HG02840 (cell line): ENCODE data around the gene NOC2L.
A peak's percentile ranks its signal among the peaks of the same experiment; 100 is the strongest.

Experiments used
- ATAC-seq: cut with Tn5 transposase; IDR thresholded peaks from one replicate; pipeline ENCODE4 v1.9.1; 2021; ENCODE audit warnings: mild to moderate bottlenecking, moderate library complexity, moderate number of reproducible peaks; ENCODE audit not compliant: unreplicated experiment, low FRiP score

Gene NOC2L

DNA sequence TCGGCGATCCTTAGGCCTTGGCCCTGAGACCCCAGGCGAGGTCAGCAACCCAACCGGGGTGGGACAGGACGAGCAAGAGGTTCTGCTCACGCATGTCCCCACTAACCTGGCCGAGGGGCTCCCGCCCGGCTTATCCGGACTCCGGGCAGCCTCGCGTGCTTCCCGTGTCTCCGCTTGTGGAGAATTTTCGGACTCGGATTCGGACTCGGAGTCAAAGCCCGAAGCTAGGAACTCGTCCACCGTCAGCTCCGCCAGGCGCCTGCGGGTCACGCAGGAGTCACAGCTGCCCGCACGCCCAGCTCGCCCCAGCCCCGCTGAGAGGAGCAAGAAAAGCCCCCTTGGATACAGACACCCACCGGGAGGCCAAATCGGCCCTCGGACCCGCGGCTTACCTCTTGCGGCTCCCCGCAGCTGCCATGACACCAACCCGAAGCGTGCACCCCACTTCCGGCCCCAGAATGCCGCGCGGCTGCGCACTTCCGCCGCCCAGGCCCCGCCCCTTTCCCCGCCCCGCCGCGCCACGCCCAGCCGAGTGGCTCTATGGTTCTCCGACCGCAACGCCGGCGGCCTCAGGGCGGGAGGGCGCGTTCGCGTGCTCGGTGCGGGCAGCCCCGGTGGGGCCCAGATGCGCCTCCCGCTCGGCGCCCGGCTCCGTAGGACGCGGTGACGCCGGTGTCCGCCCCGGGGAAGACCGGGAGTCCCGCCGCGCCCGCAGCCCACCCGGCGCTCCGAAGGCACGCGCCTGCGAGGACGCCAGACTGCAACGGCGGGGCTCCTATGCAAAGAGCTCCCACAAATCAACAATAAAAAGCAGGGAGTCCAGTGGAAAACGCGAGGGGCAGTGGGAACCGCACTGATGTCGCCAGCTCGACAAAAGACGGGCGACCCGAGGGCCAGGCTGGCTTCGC, at the start of gene NOC2L:
Gene NOC2L, minus strand, starts transcription at position 434 of the 908 bp plus-strand sequence. Its CDS starts 16 bp downstream, at position 418.
- ATAC-seq = peak; percentile 62

DNA sequence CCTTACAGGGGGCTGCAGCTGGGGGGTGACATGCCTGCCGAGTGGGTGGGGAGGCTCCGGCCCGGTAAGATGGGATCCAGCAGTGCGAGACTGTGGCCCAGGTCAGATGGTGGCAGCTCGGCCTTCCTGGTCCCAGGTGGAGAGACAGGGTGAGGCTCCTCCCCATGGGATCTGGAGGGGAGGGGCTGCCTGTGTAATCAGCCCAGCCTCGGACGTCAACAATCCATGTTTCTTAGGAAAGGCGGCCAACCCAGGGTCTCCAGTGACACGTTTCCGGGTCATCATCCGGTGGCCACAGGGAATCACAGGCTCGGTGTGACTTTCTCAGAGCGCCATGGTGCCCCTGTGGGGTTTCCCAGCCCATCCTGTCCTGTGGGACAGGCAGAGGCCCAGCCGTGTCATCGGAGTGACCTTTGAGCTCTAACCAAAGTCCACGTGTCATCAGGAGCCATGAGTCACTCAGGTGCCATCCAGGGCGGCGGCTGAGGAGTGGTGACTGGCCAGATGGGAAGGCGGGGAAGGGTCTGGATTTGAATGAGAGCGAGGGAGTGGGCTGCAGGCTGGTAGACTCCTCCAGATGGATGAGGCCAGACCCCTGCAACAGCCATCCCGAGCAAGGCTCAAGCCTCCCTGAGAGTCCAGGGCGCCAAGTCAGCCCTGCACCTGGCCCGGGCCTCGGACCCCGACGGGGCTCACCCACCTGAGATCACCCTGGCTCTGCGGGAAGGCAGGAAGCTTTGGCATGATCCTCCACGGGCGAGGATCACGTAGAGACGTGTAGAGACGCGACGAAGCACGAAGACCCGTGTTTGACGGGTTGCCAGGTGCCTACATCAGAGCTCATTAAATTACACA, 47.5 kb upstream of the NOC2L start:
- ATAC-seq = no peak

DNA sequence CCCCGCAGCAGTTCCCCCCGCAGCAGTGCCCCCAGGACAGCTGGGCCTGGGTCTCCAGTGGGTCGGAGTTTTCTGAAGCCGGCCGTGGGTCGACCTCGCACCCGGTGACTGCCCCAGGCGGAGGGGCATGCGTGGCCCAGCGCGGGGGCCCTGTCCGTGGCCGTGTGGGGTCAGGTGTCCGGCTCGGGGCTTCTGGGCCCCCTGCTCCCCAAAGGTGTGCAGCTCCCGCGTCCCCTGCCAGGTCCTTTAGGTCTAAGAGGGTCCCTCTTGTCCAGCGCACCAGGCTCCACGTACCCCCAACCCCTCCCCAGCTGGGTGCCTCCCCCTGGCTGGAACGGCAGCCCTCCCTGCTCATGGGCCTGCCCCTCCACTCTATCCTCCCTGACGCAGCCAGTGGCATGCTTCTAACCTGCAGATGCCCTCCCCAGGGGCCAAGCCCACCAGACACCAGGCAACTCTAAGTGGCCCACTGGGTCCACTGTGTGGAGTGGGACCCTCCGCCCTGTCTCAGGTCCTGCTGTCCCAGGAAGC, 46.8 kb upstream of the NOC2L start:
- no peak for ATAC-seq

DNA sequence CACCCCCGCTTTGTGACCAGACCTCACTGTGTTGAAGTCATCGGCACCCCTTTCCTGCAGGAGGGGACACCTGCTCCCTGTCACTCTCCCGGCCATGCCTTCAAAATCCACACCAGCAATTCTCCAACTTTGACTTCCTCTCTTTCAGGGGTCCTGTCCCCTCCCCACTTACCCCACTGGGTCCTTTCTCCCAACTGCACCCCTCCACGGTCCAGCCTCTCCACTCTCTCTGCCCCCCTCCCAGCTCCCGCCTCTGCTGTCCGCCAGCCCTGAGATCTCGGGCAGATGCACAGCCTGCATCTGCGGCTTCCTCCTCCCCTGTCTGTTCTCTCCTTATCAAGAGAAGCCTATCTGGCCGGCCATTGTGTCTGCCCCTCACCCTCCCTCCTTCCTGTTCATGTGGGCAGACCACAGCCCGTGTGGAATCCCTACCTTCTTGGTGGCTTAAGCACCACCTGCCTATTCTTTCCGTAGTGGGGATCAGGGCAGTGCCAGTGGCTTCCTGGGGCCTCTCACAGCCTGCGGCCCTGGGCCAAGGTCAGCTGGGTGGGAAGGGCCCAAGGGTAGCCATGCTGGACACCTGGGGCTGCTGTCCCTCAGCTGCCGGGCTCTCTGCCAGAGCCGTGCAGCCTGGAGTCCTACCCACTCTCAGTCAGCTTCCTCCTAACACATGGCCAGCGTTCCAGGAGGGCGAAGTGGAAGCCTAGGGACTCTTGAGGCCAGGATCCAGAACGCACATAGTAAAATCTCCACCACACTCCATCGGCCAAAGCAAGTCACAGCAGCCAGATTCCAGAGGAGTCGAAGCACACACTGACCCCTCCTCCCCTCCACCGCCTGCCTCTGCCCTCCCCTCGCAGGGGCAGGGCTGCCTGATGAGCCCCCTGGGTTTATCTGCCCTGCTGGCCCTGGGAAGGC, 46.0 kb upstream of the NOC2L start:
- no peak for ATAC-seq

DNA sequence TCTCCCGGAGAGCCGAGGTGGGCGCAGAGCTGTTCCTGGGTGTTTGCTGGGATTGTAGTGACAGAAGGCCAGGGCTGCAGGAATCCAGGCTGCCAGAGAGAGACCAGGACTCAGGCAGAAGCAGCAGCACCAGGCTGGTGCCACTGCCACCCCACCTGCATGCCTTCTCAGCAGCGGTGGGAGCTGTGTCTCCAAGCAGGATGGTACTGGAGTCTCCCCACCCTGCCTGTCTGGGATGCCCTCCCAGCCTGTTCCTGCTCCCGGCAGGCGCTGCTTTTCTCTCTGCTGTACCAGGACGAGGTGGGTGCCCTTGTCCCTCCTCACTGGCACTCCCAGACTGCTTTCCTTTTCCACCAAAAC, 45.3 kb upstream of the NOC2L start:
- ATAC-seq = no peak

DNA sequence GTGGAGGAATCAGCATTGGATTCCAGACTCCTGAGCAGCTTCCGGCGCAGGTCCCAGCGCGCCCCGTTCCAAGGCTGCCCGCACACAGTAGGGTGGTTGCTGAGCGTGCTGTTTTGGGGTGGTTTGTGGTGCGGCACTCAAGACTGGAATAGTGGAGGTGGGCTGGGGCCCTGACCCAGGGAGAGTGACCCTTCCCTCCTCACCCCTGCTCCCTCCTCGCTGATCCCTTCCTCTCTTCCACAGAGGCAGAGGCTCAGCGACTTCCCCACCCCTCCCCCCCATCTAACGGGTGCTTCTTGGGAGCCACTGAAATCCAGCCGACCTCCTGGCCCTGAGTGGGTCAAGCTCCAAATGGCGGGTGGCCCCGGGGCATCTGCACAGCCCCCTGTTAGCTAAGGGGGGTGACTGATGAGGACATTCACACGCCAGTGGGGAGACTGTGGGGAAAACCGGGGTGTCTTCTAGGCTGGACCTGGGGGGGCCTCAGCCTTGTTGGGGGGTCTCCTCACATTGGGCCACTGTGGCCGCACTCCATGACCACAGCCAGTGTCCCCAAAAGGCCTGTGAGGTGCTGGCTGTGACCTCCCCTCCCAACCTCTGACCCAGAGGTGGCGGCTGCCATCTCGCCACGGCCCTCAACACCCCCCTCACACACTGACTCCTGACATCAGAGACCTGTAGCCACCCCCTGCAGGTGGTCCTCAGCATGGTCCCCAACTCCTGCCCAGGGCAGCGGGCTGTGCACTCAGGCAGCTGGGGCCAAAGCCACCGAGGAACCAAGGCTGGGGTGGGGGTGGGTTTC, 44.8 kb upstream of the NOC2L start:
- no peak for ATAC-seq

DNA sequence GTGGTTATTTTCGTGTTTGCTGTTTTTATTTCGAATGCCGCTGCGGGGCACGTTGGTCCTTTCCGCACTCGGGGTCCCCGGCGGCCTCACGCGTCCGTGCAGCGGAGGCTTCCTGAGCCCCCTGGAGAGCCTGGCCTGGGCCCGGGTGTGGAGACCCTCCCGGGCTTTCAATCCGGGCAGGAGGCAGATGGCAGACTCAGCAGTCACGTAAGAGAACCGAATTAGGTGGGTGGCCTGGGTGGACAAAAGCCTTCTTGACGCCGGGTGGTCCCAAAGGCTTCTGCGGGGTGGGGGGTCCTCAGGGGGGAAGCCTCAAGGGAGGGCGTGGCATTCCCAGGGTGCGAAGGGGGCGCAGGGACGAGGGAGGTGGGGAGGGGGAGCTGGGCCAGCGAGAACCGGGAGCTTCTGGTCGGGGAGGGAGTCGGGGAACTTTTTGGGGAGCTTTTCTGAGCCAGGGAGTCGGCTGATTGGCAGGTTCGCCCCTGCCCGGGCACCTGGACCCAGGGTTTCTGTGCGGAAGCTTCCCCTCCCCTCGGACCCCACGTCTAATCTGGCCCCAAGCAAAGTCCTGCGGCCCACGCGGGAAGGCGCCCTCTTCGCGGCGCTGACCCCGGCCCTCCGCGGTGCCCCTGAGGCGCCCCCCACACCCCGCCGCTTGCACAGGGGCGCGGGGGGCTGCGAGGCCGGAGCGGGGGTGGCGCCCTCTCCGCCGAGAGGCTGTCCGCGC, 42.2 kb upstream of the NOC2L start:
- no peak for ATAC-seq

DNA sequence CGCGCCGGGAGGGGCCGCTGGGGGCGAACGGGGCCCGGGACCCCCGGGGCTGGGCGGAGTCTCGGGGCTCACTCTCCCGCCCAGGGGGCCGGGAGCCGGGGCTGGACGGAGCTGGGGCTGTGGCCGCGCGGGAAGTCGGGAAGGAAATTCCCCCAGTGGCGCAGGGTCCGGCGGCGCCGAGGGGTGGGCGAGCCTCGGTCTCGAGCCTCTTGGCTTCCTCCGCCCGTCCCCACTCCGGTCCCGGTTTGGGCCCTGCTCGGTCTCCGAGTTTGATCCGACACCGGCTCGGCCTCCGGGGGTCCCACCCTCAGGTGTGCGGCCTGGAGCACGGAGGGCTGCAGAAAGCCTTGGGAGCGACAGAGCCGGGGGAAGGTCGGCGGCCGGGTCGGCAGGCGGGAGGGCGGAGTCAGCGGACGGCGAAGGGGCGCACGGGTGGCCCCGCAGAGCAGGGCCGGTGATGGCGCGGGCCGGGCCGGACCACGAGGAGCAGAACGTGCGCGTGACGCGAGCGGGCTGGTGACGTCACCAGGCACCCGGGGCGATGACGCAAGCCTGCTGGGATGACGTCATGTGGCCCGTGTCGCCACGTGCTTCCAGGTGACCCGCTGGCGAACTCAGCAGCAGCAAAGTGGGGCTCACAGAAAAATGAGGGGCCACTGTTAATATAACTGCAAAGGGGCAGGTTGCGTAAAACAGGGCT, 41.5 kb upstream of the NOC2L start:
- no peak for ATAC-seq

DNA sequence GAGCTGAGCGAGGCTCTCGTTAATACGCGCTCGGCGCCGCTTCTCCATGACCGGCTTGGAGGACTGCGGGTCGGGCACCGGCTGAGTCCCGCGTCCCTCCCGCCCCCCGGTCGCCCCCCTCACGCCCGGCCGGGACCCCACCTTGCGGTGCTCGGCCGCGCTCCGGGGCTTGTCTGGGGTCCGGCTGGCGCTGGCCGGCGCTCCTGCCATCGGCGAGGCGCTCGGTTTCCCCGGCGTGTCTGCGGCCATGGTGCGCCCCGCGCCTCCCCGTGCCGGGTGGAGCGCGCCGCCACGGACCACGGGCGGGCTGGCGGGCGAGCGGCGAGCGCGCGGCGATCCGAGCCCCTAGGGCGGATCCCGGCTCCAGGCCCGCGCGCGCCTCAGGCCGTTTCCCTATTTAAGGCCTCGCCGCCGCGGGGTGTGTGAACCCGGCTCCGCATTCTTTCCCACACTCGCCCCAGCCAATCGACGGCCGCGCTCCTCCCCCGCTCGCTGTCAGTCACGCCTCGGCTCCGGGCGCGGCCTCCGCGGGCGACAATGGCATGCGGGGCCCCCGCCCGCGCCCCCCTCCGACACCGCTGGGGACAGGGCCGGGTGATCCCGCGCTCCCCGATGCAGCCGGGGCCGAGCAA, 40.8 kb upstream of the NOC2L start, which contains the start of gene HES4:
Gene HES4, minus strand, starts transcription at position 373 of the 632 bp plus-strand sequence. Its CDS starts 124 bp downstream, at position 249.
- ATAC-seq = no peak

DNA sequence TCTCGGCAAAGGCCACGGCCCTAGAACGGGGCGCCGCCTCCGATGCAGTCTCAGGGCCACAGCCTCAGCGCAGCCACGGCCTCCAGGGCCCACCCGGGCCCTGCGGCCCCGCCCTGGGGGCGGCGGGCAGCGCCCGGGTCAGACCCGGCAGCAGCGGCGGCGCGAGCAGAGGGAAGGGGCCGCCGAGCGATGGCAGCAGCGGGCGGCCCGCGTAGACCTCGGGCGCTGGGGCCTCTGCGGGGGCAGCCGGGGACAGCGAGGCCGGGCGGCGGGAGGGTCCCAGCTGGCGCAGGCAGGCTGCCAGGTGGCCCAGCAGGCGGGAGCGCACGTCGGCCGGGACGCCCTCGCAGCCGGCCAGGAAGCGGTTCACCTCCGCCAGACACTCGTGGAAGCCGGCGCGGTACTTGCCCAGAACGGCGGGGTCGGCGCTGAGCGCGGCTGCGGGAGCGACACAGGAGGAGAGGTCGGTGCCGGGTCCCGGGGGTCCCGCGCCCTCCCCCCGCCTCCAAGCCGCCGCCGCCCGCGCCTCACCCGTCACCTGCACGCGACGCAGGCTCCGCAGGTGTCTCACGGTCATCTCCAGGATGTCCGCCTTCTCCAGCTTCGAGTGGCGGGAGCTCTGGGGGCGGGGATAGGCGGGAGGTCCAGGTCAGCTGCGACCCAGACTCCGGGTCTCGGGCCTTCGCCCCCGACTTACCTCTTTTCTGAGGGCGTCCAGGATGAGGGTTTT, 40.1 kb upstream of the NOC2L start:
- ATAC-seq = no peak

DNA sequence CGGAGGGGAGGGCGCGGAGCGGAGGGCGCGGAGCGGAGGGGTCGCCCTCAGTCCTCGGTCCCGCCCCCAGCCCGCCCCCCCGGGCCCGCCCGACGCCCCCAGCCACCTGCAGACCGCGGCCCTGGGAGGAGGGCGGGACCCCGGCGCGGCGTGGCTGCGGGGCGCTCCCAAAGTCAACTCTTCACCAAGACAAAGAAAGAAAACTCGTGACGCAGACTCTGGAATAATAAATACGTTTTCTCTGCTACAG, 39.6 kb upstream of the NOC2L start:
- no peak for ATAC-seq

DNA sequence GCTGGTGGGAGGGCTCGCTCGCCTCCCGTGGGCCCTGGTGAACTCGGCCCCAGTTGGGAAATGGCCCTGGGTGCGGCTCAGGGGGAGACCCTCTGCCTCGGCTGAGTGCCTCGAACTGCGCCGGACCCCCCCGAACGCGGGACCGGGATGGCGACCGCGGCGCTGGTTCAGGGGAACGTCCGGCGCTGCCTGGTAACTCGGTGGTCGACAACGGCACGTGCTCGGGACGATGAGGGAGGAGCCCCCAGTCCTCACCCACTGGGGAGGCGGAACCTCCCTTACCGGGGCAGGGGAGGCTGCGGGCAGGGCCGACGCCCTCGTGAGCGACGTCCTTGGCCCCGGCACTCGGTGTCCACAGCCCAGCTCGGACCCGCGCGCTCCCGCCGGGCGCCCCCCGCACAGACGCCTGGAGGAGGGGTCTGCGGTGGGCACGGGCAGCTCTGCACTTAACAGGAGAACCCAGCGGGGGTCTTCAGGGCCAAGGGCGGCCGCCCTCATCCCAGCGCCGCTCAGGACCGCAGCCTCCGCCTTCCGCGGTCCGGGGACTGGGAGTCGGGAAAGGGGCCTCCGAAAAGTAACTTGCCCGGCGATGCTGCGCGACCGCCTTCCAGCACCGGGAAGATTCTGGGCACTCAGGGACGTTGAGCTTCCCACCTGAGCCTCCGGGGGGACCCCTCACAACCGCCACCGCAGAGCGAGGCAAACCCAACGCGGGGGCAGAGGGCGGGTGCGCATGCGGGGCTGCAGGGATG, 39.1 kb upstream of the NOC2L start:
- no peak for ATAC-seq

DNA sequence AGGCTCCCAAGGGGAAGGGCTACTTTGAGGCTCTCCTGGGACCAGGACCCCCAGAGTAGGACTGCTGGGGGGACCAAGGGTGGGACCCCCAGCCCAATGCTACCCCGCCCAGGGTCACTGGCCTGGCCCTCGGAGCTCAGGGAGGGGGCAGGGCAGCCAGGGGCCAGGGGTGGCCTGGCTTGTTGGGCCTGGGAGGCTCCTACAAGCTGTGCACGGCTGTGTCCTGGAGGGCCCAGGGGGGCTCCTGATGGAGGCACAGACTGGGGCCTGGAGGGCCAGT, 38.6 kb upstream of the NOC2L start:
- ATAC-seq = no peak

DNA sequence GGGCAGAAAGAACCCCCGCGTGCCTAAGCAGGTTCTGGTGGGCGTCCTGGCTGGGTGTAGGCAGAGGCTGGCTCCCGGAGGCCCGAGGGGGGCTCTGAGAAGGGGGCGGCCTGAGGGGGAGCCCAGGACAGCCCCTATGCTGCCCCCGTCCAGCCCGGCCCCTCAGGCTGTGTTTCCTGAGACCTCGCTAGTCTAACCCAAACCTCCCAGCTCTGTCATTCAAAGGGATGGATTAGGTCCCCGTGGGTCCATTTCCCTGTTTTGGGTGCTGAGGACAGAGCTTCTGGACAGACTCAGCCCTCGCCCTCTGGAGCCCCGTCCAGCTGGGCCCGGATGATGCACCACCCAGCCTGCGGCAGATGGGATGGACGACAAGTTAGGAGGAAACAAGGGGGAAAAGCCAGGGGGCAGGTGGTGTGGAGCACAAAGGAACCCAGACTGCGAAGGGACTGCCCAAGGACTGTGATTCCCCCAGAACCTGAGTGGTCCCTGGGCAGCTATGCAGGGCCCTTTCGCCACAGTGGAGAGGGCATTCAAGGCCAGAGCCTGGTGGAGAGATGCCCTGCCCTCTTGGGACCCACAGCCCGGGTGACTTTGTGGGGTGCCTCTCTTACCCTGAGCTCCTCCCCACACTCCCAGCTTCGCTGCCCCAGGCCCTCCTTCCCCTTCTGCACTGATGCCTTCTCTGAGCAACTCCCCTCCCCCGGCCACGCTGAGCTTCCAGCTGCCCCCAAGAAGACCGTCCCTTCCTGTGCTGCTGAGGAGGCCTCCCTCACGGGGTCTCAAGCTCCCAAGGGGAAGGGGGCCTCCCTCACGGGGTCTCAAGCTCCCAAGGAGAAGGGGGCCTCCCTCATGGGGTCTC, 38.0 kb upstream of the NOC2L start:
- ATAC-seq = no peak

DNA sequence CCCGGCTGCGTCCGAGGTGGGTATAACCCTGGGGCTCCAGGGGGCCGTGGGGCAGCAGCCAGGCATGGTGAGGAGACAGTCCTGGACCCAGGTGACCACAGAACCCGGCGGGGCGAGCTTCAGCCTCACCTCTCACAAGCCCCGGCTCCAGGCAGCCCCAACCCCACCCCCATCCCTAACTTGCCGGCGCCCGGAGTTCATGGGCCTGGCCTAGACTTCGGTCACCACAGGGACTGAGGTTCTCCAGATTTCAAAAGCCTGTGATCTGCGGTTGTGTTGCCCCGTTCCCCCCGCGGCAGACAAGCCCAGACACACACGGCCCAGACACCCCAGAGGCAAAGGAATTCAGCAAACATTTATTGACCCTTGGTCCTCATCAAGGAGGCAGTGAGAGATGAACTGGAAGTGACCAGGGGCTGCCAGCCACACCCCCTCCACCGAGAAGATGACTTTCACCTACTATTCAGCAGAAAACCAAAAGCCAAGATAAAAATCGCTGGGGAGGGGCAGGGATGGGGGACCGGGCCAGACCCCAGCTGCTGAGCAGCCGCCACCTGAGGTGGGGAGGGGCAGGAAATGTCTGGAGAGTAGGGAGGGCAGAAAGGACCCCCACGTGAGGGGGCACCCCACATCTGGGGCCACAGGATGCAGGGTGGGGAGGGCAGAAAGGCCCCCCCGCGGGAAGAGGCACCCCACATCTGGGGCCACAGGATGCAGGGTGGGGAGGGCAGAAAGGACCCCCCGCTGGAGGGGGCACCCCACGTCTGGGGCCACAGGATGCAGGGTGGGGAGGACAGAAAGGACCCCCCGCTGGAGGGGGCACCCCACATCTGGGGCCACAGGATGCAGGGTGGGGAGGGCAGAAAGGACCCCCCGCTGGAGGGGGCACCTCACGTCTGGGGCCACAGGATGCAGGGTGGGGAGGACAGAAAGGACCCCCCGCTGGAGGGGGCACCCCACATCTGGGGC, 36.9 kb upstream of the NOC2L start:
- ATAC-seq = no peak
